GM23248 (cell line): ENCODE data around the gene MINDY4. TPM values are rescaled to one million over a fixed set of nuclear protein-coding genes. Genes with fewer than 3 reads are reported as not detected.

Experiments used
- DNase-seq: peaks from one replicate; pipeline ENCODE4 v3.0.0-alpha.2; 2015
- H2AFZ ChIP-seq: fragments of 200-600 bp; sonication (generic); 2 replicates; pipeline ENCODE4 v1.6.1; 2016; ENCODE audit warnings: antibody characterized with exemption
- H3F3A ChIP-seq: fragments of 200-600 bp; sonication (generic); 2 replicates; pipeline ENCODE4 v1.6.1; 2016; ENCODE audit warnings: mild to moderate bottlenecking, antibody characterized with exemption, mixed run types; ENCODE audit not compliant: insufficient read depth
- H3K27ac ChIP-seq: fragments of 200-600 bp; sonication (generic); 2 replicates; pipeline ENCODE4 v1.5.1; 2016; ENCODE audit warnings: mild to moderate bottlenecking
- H3K27me3 ChIP-seq: fragments of 200-600 bp; sonication (generic); replicated peaks from 2 replicates; pipeline ENCODE4 v1.6.1; 2016; ENCODE audit warnings: mild to moderate bottlenecking; ENCODE audit not compliant: insufficient read depth
- H3K36me3 ChIP-seq: fragments of 200-600 bp; sonication (generic); 2 replicates; pipeline ENCODE4 v1.6.1; 2016; ENCODE audit warnings: low read depth, mild to moderate bottlenecking
- H3K4me1 ChIP-seq: fragments of 200-600 bp; sonication (generic); 2 replicates; pipeline ENCODE4 v1.6.1; 2016; ENCODE audit warnings: mild to moderate bottlenecking; ENCODE audit not compliant: insufficient read depth
- H3K4me2 ChIP-seq: fragments of 200-600 bp; sonication (generic); one replicate; pipeline ENCODE4 v1.6.1; 2016; ENCODE audit warnings: mild to moderate bottlenecking; ENCODE audit not compliant: unreplicated experiment
- H3K4me3 ChIP-seq: fragments of 200-600 bp; sonication (generic); 2 replicates; pipeline ENCODE4 v1.5.1; 2016; ENCODE audit warnings: mild to moderate bottlenecking
- H3K79me2 ChIP-seq: fragments of 200-600 bp; sonication (generic); 2 replicates; pipeline ENCODE4 v1.6.1; 2016; ENCODE audit warnings: mild to moderate bottlenecking; ENCODE audit not compliant: insufficient read depth
- H3K9ac ChIP-seq: fragments of 200-600 bp; sonication (generic); 2 replicates; pipeline ENCODE4 v1.6.1; 2016; ENCODE audit warnings: mild to moderate bottlenecking
- H3K9me2 ChIP-seq: fragments of 200-600 bp; sonication (generic); 2 replicates; pipeline ENCODE4 v1.6.1; 2016; ENCODE audit warnings: mixed run types, mild to moderate bottlenecking, moderate library complexity; ENCODE audit not compliant: insufficient read depth
- H3K9me3 ChIP-seq: fragments of 200-600 bp; sonication (generic); one replicate; pipeline ENCODE4 v1.6.1; 2017; ENCODE audit warnings: low read depth
- H4K20me1 ChIP-seq: fragments of 200-600 bp; sonication (generic); 2 replicates; pipeline ENCODE4 v1.6.0; 2016; ENCODE audit not compliant: insufficient read depth
- EZH2 ChIP-seq: fragments of 200-600 bp; sonication (generic); IDR thresholded peaks from 2 replicates; pipeline ENCODE4 v1.6.1; 2018; ENCODE audit warnings: antibody characterized with exemption, mild to moderate bottlenecking; ENCODE audit not compliant: insufficient read depth, poor library complexity, severe bottlenecking
- EZH2phosphoT487 ChIP-seq: fragments of 200-600 bp; sonication (generic); IDR thresholded peaks from 2 replicates; pipeline ENCODE4 v1.6.1; 2018; ENCODE audit warnings: antibody characterized with exemption, moderate library complexity, mild to moderate bottlenecking, low read depth; ENCODE audit not compliant: insufficient read depth
- WGBS, 2 experiments: methylation state at CpG; one replicate each; pipeline ENCODE4 v1.1.6; 2015 to 2017; ENCODE audit warnings: low lambda C conversion rate in 2 of 2, low coverage in 1 of 2; ENCODE audit errors: missing lambda C conversion rate in 2 of 2; 5-methylcytosine and 5-hydroxymethylcytosine counted together
- in situ Hi-C: fragments of 300-500 bp; cut with MboI; formaldehyde crosslinking; loops from 2 replicates; pipeline ENCODE4 v1.15.0; 2020
- polyA plus RNA-seq: library from polyadenylated mRNA; unstranded; fragments of >200 nt; fragmentation: Nextera tagmentation; extraction: Ambion mirVana; gene quantifications from 2 replicates; pipeline ENCODE4 v1.2.1, GENCODE V29; 2016
- total RNA-seq: library from RNA; depleted of rRNA; stranded (reverse); fragments of >200 nt; shearing (Covaris generic); gene quantifications from 2 replicates; pipeline ENCODE4 v1.2.3, GENCODE V29; 2014

Gene MINDY4
- total and polyA plus RNA-seq, 2 experiments from 2014 or later: 2.5 to 3.5 TPM

GRCh38 chr7:30750683-30751650 is 20.2 kb upstream of the MINDY4 start:
- H3K79me2 ChIP-seq: no peaks in the 10 kb centered on the region
- in situ Hi-C loops: no loop called here
- no peaks in the 10 kb centered on the region for H3K27me3 ChIP-seq
- H3K4me1 ChIP-seq: peaks cover 26% of the 10 kb centered on the region
- TF ChIP-seq EZH2 (no peak), EZH2phosphoT487 (no peak)
- peak overlapping the region; percentile 11; the same call in 1 of the 2 replicates for H3K4me3 ChIP-seq
- H3K27ac ChIP-seq: peak overlapping the region; percentile 64
- H4K20me1 ChIP-seq: no peaks in the 10 kb centered on the region
- H3K9me2 ChIP-seq: no peaks in the 10 kb centered on the region
- no peaks in the 10 kb centered on the region for H3K9me3 ChIP-seq
- peak overlapping the region; percentile 50 for H3K9ac ChIP-seq
- H3K36me3 ChIP-seq: no peaks in the 10 kb centered on the region
- 7 to 9% methylated on average over 16 of the region's 16 CpGs for WGBS, 2 experiments
- peak overlapping the region; percentile 33 for H3K4me2 ChIP-seq
- H3F3A ChIP-seq: peaks cover 15% of the 10 kb centered on the region; the same call in 1 of the 2 replicates
- peak; percentile 87 for DNase-seq
- H2AFZ ChIP-seq: peak overlapping the region; percentile 76

GRCh38 chr7:30751696-30752273 is 19.4 kb upstream of the MINDY4 start, which contains the start of gene INMT:
Gene INMT, plus strand, starts transcription at chr7:30752135. Its CDS starts 16 bp downstream, at chr7:30752151.
- TF ChIP-seq EZH2phosphoT487 (no peak), EZH2 (no peak)
- H3F3A ChIP-seq: peaks cover 15% of the 10 kb centered on the region; the same call in 1 of the 2 replicates
- H3K4me2 ChIP-seq: peak within 1 kb of the TSS; percentile 42
- H3K79me2 ChIP-seq: no peaks in the 10 kb centered on the region
- no peaks in the 10 kb centered on the region for H3K27me3 ChIP-seq
- peak within 1 kb of the TSS; percentile 82 for H2AFZ ChIP-seq
- no peaks in the 10 kb centered on the region for H4K20me1 ChIP-seq
- no peaks in the 10 kb centered on the region for H3K9me2 ChIP-seq
- peaks cover 26% of the 10 kb centered on the region for H3K4me1 ChIP-seq
- H3K9ac ChIP-seq: peak within 1 kb of the TSS; percentile 50
- in situ Hi-C loops: no loop called here
- H3K4me3 ChIP-seq: peak within 1 kb of the TSS; percentile 11; the same call in 1 of the 2 replicates
- WGBS, 2 experiments: 36 to 46% methylated on average over 6 of the region's 6 CpGs
- no peaks in the 10 kb centered on the region for H3K9me3 ChIP-seq
- peak; percentile 19 for DNase-seq
- peak within 1 kb of the TSS; percentile 64 for H3K27ac ChIP-seq
- no peaks in the 10 kb centered on the region for H3K36me3 ChIP-seq

- Histone ChIP-seq H3K9me3 (no peaks in the 10 kb centered on the region), H3K9ac (no peak overlapping the region), H3K9me2 (no peaks in the 10 kb centered on the region), H3K27me3 (no peaks in the 10 kb centered on the region), H3K36me3 (no peaks in the 10 kb centered on the region), H3K79me2 (no peaks in the 10 kb centered on the region), H3K4me2 (peak overlapping the region; percentile 42), H3K4me3 (no peak overlapping the region), H3F3A (peaks cover 15% of the 10 kb centered on the region; the same call in 1 of the 2 replicates), H3K27ac (no peak overlapping the region), H2AFZ (peak overlapping the region; percentile 82), H3K4me1 (peaks cover 26% of the 10 kb centered on the region), H4K20me1 (no peaks in the 10 kb centered on the region)
- DNase-seq: no peak
- in situ Hi-C loops: no loop called here
- TF ChIP-seq EZH2phosphoT487 (no peak), EZH2 (no peak)
- WGBS, 2 experiments: 41 to 43% methylated on average over 6 of the region's 6 CpGs
Observed at GRCh38 chr7:30752484-30752883, 18.7 kb upstream of the MINDY4 start.

GRCh38 chr7:30752979-30753378 is 18.2 kb upstream of the MINDY4 start:
- no peak overlapping the region for H3K9ac ChIP-seq
- H3K36me3 ChIP-seq: no peaks in the 10 kb centered on the region
- no peaks in the 10 kb centered on the region for H4K20me1 ChIP-seq
- H3K4me3 ChIP-seq: 0 out of 2 replicates have a peak overlapping the region, but pooled peaks have one; percentile 4
- H3K79me2 ChIP-seq: no peaks in the 10 kb centered on the region
- TF ChIP-seq EZH2 (no peak), EZH2phosphoT487 (no peak)
- peaks cover 26% of the 10 kb centered on the region for H3K4me1 ChIP-seq
- H3K27ac ChIP-seq: no peak overlapping the region
- no peaks in the 10 kb centered on the region for H3K27me3 ChIP-seq
- 11 to 15% methylated on average over 5 of the region's 5 CpGs for WGBS, 2 experiments
- no peaks in the 10 kb centered on the region for H3K9me2 ChIP-seq
- peaks cover 15% of the 10 kb centered on the region; the same call in 1 of the 2 replicates for H3F3A ChIP-seq
- peak overlapping the region; percentile 42 for H3K4me2 ChIP-seq
- no peaks in the 10 kb centered on the region for H3K9me3 ChIP-seq
- H2AFZ ChIP-seq: peak overlapping the region; percentile 82
- in situ Hi-C loops: no loop called here
- peak; percentile 64 for DNase-seq
